Cerebellar nuclear complex (tissue), 1 donor: ENCODE data around the gene CACHD1.

Experiments
- DNase-seq, 2 experiments: peaks; one replicate each; lab custom pipeline; 2025; lab: John Stamatoyannopoulos, UW

CACHD1 gene

GRCh38 chr1:64655861-64656260, 185.9 kb downstream of the CACHD1 start:
- no peak for DNase-seq

DNA sequence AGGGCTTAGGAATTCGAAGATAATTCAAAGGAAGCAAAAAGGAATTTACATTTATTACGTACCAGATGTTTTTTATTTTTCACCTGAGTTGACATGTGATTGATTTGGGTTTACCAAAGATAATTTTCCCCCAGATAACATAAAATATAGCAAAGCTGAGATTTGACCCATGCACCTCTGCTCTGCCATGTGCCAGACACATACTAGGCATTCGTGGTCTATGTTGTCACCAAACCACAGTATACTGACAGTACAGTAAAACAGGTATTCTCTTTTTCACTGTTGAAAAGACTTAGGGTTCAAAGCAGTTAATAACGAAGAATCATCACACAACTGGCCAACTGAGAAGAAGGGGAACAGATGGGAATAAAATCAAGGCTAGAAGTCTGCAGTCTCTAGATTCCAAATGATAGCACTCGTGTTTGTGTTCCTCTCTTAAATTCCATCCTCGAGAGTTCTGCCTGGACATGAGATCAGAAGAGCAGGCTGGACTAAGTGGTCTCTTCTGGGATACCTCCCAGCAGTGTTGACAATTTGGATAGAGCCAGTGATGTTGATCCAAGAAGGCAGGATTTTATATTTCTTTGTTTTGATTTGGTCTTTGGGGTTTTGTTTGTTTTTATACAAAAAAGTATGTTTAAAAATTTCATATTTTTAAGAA, 189.7 kb downstream of the CACHD1 start:
- no peak for DNase-seq

GRCh38 chr1:64663668-64664067, 193.7 kb downstream of the CACHD1 start:
- DNase-seq: no peak

- DNase-seq: no peak
Measured at GRCh38 chr1:64664299-64664698, 194.4 kb downstream of the CACHD1 start.

DNA sequence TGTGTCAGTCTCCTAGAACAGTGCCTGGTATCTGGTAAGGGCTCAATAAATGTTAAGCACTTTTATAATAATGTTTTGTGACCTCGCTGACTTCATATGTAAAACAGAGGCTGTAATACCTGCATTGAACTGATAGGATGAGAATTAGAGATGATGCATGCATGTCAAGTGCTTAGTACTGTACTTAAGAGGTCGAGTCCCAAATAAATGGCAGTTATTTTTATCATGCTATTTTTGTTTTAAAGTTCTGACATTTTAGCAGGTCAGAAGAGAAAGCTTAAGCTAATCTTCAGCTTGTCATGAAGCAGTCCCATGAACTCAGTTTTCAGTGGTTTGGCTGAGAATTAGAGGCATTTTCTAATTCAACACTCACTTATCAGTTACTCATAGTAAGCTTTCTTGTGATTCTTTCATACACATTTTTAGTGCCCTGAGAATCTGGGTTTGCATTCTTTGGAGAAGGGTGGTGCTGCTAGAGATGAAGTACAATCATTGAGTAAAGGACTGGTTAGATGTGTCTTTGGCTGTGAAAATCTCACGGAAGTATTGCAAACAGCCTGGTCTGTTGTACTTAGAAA, 199.3 kb downstream of the CACHD1 start:
- DNase-seq: no peak

DNA sequence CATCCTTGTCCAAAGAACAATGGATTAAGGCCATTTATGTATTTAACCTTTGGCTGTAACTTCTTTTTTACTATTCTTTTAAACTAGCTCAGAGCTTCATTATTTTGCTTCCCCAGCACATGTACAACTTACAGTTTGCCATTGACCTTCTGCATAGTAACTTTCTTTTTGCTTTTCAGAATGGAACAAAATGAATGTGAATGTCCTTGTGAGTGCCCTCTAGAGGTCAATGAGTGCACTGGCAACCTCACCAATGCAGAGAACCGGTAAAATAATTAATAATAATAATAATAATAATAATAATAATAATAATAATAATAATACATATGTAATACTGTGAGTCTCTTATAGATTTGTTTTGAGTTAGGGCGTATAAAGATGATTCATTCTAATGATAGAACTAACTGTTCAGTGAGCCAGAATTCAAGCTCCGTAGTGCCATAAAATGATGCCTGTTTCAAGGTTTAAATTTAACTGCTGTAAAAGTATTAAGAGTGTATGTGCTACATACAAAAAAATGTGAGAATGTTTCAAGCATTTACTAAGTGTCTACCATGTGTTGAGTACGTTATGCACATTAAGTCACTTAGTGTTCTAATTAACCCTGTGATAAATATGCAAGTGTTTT, 205.9 kb downstream of the CACHD1 start:
- no peak for DNase-seq

- no peak for DNase-seq
Measured at GRCh38 chr1:64676386-64676785, 206.5 kb downstream of the CACHD1 start.

- no peak for DNase-seq
Measured at GRCh38 chr1:64677532-64677931, 207.6 kb downstream of the CACHD1 start.

DNA sequence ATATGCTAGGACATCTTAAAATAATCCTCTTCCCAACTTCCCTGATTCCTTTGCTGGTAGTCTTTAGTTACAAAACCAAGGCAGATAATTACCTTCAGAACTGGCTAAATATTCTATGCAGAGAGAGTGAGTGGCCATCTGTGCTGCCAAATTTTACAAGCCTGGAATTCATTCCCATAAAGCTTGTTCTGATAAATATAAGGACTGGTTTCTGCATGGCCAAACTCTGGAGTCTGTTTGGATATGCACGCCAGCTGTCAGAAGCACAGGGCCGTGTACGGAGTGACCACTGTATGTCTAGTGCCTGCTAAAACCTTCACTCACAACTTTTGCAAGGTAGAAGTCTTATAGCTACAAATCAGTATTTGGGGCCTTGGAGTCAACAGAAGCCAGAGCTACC, 208.4 kb downstream of the CACHD1 start:
- no peak for DNase-seq

- DNase-seq: no peak
Measured at GRCh38 chr1:64679177-64679576, 209.2 kb downstream of the CACHD1 start.

DNA sequence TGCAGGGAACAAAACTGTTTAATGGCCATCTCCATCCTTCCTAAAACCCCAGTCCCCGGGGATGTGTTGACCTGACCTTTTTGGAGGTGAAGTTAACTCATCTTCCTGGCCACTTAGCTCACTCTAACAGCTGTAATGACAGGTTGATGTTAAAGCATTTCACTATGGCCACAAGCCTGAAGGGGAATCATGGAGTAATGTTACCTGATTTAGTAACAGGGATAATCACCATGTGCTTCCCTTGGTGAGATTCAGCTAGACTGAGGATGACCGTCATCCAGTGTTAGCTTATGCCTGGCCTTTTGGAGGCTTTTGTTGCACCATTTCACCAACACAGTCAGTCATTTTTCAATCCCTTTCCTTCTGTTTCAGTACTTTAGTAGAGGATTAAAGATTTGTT, 210.7 kb downstream of the CACHD1 start:
- no peak for DNase-seq

DNA sequence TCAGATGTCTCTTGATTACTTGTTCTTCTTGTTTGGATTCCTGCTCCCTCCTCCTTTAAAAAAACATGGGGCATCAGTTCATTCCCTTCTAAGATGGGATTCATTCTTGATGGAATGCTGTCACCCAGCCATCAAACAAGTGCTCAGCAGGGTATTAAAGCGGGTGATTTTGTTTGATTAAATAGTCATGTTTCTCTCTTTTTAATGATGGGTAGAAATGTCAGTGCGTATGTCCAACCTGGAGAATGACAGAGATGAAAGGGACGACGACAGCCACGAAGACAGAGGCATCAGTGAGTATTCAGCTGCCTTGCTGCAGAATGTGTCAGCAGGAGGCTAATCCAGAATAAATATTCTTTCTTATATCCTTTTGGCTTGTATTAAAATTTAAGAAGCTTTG, 211.1 kb downstream of the CACHD1 start:
- DNase-seq: no peak

DNA sequence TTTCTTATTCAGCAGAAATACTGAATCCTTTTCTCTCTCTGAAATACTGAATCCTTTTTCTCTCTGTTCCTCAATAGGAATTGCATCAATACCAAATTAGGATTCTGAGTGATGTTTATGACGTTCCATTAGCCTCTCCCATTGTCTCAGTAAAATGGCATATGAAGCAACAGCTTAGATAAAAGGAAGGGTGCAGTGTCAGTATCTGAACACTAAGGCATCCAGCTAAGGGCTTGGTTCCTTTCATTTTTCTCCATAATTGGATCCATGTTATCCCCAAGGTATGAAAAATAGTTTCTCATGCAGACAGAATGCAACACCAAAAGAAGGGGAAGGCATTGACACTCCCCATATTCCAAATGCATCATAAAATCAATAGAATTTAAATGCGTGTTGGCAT, 213.5 kb downstream of the CACHD1 start:
- DNase-seq: no peak

DNA sequence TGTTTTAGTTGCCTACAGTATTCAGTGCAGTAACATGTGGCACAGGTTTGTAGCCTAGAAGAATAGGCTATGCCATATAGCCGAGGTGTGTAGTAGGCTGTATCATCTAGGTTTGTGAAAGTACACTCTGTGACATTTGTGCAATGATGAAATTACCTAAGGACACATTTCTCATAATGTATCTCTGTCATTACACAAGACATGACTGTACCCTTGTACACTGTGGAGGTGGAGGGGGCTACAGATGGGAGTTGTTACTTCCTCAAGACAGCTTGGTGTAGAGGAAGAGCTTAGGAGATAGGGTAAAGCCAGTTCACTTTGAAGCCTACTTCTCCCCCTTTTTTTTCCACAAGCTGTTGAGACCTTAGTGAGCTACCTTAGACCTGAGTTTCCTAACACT, 215.3 kb downstream of the CACHD1 start:
- no peak for DNase-seq

GRCh38 chr1:64685765-64686341, 215.9 kb downstream of the CACHD1 start:
- no peak for DNase-seq

GRCh38 chr1:64686828-64687724, 217.1 kb downstream of the CACHD1 start:
- DNase-seq: no peak

DNA sequence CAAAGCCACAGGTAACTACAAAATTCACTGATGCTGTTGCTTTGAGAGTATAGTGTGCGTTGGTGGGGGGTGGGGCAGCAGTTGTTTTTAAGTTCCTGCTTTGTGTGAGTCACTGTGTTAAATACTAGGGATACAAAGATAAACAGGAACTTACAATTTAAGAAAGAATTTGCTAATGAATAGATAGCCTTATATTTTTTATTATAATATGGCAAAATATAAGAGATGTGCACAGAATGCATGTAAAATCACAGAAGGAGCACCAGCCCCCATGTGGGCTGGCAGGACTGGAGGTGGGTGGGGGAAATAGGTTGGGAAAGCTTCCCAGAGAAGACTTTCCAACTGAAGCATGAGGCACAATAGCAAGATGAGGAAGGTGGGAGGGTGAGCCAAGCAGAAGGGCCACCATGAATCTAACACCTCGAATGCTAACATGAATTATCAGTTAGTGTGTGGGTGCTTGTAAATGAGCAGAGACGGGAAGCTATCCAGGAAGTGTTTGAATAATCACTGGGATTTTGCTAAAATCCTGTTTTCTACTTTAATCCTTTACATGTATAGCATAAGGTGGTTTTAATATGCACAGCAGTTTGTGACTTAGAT, 217.9 kb downstream of the CACHD1 start:
- DNase-seq: no peak

GRCh38 chr1:64691626-64692025, 221.7 kb downstream of the CACHD1 start:
- no peak for DNase-seq

DNA sequence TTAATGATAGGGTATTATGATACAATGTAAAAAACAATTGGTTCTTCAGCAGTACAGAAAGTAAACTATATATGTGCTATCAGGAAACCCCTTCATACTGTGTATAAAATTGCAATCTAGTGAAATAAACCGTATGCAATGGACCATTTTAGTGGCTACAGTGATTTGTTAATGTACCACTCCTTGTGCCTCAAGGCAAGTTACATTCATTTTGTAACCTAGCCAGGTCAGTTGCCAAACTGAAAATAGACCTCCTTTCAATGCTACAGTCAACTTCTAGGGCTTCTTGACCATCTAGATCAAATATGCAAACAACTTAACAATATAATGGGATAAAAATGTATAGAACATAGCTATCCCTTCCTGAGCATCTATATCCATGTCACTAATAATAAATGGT, 223.0 kb downstream of the CACHD1 start:
- DNase-seq: no peak

- no peak for DNase-seq
Measured at GRCh38 chr1:64693406-64693805, 223.5 kb downstream of the CACHD1 start.

DNA sequence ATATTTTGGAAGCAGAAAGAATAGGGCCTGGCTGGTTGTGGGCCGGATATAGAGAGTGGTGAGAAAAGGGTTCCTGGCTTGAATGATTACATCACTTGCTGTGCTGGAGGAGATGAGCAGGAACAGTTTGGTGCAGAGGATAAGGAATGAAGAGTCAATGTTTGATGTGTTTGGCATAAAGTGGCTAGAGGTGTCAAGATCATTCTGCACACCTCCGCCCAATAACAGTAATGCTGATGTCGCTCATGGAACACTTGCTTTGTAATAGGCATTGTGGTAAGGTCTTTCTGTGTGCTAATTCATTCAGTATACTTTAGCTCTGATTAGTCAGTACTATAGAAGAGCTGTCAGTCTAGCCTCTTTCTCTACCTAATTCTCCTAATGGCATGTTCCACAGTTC, 226.9 kb downstream of the CACHD1 start:
- DNase-seq: no peak

DNA sequence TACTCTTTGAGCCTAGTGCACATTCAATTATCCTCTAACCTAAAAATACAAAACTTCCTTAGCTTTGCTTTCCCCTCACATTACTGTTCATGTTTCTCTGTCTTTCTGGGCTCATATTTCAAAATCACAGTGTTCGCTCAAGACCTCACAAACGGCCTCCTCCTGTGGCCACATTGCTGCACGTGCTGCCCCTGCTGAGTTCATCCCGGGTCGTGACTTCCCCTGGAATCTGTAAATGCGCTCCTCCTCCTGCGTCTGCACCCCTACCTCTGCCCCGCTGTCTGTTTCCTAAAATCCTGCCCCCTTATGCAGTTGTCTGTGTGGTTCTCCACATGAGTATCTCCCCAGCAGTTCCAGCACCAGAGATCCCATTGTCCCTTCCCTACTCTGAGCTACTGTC, 229.4 kb downstream of the CACHD1 start:
- DNase-seq: no peak
